GM12892 (cell line): ENCODE data around the gene PHLDA3. TPM values are rescaled to one million over a fixed set of nuclear protein-coding genes. Genes with fewer than 3 reads are reported as not detected.
A peak's percentile ranks its signal among the peaks of the same experiment; 100 is the strongest.

Experiments
- DNase-seq: peaks from one replicate; pipeline ENCODE4 v3.0.0; 2011; ENCODE audit not compliant: insufficient read length
- FAIRE-seq: peaks from 2 replicates; lab custom pipeline; 2011; peaks lifted over from hg19 to GRCh38; lab: Jason Lieb, UNC
- POLR2A ChIP-seq: IDR thresholded peaks from 2 replicates; pipeline ENCODE4 v1.6.1; 2011; ENCODE audit warnings: low read depth, low read length, control low read depth
- POLR2AphosphoS5 ChIP-seq: IDR thresholded peaks from 2 replicates; pipeline ENCODE4 v1.6.1; 2011; ENCODE audit warnings: low read depth, low read length, control low read depth
- TAF1 ChIP-seq: IDR thresholded peaks from 2 replicates; pipeline ENCODE4 v1.6.1; 2011; ENCODE audit warnings: low read depth, mild to moderate bottlenecking, control low read depth, low read length, borderline replicate concordance
- polyA plus RNA-seq: library from polyadenylated mRNA; unstranded; fragments of >200 nt; gene quantifications from one replicate; pipeline ENCODE4 v1.2.1, GENCODE V29; 2012; ENCODE audit warnings: missing spikeins, inconsistent platforms; ENCODE audit not compliant: missing spikeins

PHLDA3 gene
- 5.7 TPM for polyA plus RNA-seq

DNA sequence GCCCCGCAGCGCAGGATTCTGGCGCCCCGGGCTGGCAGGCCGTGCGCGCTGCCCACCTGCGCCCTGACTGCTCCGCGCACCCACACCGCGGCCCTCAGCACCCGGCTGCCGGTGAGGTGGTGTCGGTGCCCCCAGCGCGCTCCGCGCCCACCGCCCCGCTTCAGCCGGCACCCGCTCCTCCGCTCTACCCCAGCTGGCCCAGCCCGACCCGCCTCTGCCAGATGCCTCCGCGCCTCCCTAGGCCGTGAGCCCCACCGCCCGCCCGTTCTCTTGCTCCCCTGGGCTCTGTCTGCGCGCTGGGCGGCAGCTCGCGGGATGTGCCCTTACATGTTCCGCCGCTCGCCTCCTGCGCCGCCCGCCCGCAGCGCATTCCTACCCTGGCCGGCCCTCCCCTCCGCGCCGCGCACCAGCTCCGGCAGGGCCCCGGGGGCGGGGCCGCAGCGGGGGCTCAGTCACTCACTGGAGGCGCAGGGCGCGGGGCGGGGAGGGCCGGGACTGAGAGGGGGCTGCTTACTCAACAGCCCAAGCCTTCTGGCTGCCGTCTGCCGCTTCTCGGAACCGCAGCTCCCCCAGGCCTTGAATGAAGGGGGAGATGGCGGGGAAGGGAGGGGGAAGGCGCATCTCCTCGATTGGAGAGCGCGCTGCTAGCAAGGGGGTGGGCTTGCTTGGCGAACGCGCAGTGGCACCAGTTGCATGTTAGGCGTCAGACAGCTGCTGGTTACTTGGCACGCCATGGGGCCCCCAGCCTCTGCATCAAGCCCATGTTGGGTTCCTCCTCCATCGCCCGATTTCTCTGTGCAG, at the start of gene PHLDA3:
TSS of gene PHLDA3 (minus strand) at position 345 of the 801 bp plus-strand sequence. CDS start 402 bp downstream, outside the sequence.
- FAIRE-seq (peak; percentile 93), DNase-seq (peak; percentile 87)
- TF ChIP-seq POLR2A (peak; percentile 63; the same call in 1 of the 2 replicates), TAF1 (no peak), POLR2AphosphoS5 (no peak)

GRCh38 chr1:201518071-201518470, 49.1 kb upstream of the PHLDA3 start:
- no peak for TF ChIP-seq POLR2AphosphoS5
- no peak for TF ChIP-seq POLR2A
- no peak for TF ChIP-seq TAF1
- FAIRE-seq (no peak), DNase-seq (no peak)

DNA sequence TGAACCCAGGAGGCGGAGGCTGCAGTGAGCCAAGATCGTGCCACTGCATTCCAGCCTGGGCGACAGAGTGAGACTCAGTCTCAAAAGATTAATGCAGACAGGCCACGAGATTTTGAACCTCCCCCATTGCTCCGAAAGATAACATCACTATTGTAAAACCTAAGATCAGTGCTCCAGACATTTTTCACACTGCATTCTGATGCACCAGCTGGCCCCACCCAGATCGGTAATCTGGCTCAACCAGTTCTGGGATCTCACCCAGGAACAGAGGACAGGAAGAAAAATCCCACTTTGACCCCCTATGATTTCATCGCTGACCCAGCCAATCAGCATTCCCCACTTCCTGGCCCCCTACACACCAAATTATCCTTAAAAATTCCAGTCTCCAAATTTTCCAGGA, 48.6 kb upstream of the PHLDA3 start:
- FAIRE-seq (no peak), DNase-seq (no peak)
- TF ChIP-seq POLR2AphosphoS5 (no peak), TAF1 (no peak), POLR2A (no peak)

GRCh38 chr1:201516511-201517127, 47.6 kb upstream of the PHLDA3 start:
- FAIRE-seq (no peak), DNase-seq (no peak)

DNA sequence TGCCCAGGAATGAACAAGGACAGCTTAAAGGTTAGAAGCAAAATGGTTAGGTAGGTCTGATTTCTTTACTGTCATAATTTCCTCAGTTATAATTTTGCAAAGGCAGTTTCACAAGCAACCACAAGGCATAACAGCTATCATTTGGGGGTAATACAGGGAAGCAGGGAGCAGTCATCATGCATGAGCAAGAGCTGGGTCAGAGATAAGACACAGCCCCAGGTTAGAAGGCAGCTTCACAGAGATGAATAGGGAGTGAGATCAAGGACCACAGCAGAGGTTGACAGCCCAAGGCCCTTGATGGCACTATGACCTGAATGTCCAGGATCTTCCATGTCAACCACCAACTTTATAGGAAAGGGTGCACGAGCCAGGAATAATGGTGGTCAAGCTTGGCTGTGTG, 46.9 kb upstream of the PHLDA3 start:
- no peak for FAIRE-seq
- TF ChIP-seq TAF1 (no peak), POLR2AphosphoS5 (no peak), POLR2A (no peak)
- DNase-seq = no peak

More at GRCh38 chr1:201516511-201517127, 47.6 kb upstream of the PHLDA3 start:
- TF ChIP-seq POLR2A (no peak), TAF1 (no peak), POLR2AphosphoS5 (no peak)

DNA sequence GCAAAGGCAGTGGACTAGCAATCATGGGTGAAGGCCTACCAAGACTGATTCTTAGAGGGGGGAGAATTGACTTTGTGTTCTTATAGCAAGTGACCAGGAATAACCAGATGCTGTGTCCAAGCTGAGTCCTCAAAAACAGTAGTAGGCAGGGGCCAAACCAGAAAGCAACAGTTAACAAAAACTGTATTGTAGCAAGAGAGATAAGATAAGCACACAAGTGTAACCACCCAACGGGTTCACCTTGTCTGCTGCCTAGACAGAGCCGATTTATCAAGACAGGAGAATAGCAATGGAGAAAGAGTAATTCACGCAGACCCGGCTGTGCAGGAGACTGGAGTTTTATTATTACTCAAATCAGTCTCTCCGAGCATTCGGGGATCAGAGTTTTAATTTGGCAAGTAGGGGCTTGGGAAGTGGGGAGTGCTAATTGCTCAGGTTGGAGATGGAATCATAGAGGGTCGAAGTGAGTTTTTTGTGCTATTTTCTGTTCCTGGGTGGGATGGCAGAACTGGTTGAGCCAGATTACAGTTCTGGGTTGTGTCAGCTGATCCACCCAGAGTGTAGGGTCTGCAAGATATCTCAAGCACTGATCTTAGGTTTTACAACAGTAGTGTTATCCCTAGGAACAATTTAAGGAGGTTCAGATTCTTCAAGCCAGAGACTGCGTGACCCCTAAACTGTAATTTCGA, 46.2 kb upstream of the PHLDA3 start:
- TF ChIP-seq POLR2A = no peak
- no peak for TF ChIP-seq POLR2AphosphoS5
- no peak for TF ChIP-seq TAF1

DNA sequence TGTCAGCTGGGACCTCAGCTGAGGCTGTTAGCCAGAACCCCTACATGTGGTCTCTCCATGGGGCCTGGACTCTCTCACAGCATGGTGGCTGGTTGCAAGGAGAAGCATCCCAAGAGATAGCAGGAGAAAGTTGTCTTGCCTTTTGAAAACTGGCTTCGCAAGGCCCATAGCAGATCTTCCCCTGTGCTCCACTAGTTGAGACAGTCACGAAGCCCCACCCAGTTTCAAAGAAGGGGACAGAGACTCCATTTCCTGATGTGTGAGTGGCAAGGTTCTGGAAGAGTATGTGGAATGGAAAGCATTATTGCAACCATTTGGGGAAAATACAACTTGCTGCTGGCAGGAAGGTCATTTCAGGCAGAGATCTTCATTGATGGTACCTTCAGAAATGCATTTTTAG, 45.5 kb upstream of the PHLDA3 start:
- DNase-seq (no peak), FAIRE-seq (no peak)
- TF ChIP-seq POLR2A = no peak
- no peak for TF ChIP-seq POLR2AphosphoS5
- no peak for TF ChIP-seq TAF1

More for the DNA sequence above, 46.2 kb upstream of the PHLDA3 start:
- DNase-seq (no peak), FAIRE-seq (no peak)

DNA sequence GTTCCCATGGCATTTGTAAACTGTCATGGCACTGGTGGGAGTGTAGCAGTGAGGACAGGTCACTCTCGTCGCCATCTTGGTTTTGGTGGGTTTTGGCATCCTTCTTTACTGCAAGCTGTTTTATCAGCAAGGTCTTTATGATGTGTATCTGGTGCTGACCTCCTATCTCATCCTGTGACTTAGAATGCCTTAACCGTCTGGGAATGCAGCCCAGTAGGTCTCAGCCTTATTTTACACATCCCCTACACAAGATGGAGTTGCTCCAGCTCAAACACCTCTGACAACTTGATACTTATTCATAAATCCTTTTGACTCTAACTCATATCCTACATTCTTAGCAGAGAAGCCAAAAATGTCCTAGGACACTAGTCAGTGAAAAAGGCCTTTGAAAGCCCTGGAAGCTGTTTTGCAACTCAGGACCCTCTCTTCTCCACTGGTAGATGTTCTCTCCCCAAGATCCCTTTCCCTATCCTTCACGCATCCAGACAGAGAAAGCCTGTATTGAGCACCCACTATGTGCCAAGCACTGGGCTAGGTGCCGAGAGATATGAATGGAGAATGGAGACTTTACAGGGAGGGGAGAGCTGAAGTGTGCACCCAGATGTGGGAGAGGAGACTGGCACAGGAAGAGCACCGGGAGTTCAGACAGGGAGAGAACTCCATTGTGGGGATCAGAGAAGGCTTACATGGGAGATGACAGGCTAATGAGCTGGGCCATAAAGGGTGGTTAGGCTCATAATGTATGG, 44.7 kb upstream of the PHLDA3 start:
- no peak for TF ChIP-seq TAF1
- TF ChIP-seq POLR2AphosphoS5 = no peak
- no peak for TF ChIP-seq POLR2A
- FAIRE-seq (no peak), DNase-seq (no peak)

DNA sequence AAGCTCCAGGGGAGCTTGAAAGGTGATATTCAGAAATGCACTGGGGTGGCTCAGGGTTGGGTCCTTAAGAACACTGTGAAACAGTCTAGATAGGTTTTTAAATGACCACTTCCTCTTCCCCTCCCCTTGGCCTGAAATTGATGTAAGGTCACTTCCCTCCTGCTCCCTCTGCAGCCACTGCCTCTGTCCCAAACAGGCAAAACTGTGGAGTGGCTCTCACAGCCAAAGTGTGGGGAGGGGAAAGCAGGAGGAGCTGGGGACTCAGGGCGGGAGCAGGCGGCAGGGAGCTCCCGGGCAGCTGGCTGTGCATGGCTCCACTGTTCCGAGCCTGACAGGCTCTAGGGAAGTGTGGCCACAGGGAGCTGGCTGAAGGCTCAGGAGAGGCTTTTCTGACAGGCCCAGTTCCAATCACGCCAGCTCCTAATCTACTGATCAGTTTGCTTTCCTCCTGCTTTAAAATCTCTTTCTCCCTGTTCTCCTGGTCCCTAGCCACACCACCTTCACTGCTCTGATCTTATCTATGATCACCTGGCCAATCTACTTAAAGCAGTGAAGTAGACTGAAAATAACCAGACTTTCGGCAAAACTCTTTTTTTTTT, 43.1 kb upstream of the PHLDA3 start:
- DNase-seq = peak; percentile 40
- peak; percentile 5 for FAIRE-seq
- no peak for TF ChIP-seq POLR2A
- TF ChIP-seq POLR2AphosphoS5 = no peak
- TF ChIP-seq TAF1 = no peak

DNA sequence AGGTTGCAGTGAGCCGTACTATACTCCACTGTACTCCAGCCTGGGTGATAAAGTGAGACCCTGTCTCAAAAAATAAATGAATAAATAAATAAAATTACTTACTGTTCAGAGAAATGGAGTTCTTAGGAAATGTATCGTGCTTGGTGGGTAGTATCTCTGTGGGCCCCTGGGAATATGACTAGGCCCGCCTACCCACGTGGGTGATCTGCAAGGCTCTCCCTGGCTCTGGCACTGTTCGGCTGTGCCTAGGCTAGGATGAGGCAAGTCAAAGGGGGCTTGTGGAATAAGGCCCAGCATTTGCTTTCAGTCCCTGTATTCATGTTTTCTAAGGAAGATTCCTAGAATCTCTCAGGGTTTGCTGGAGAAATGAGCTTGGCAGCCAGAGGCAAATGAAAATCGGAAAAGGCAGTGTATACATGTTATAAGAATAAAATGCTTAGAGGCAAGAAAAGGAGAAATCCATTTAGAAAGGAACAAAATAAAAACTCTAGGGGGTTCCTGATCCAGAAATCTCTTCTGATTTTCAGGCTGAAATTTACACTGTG, 42.5 kb upstream of the PHLDA3 start:
- DNase-seq (no peak), FAIRE-seq (no peak)
- no peak for TF ChIP-seq TAF1
- no peak for TF ChIP-seq POLR2A
- TF ChIP-seq POLR2AphosphoS5 = no peak

DNA sequence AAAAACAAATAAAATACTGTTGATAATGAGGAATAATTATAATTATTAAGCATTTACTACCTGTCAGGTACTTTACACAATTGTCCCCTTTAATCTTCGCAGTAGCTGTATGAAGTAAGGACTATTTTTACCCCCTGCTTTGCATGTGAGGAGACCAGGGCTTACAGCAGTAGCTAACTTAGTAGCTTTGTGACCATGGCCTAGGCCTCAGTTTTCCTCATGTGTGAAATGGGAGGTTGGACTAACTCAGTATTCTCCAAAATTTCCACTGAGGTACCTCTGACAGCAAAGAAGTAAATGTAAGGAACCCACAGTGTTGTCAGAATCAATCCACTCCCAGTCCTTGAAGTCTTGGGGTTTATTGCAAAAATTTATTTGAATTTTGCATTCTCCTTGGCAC, 41.7 kb upstream of the PHLDA3 start:
- DNase-seq (no peak), FAIRE-seq (no peak)
- no peak for TF ChIP-seq POLR2AphosphoS5
- no peak for TF ChIP-seq TAF1
- no peak for TF ChIP-seq POLR2A
